ENCODE measurements around the gene EIPR1.

GRCh38 chr2:3268705-3269029 lies 109.0 kb downstream of the EIPR1 start:
- TF ChIP-seq EZH2 (IDR thresholded peaks at IDR 0.05; ENCODE audit: low read depth) (no peak), CTCF (conservative IDR thresholded peaks at IDR 0.05) (no peak)
